ENCODE measurements around the gene ARHGAP22. TPM values are rescaled to one million over a fixed set of nuclear protein-coding genes. Genes with fewer than 3 reads are reported as not detected.

ARHGAP22 gene
- total RNA-seq, 1 donor from 2014 or later: 6.2 TPM

DNA sequence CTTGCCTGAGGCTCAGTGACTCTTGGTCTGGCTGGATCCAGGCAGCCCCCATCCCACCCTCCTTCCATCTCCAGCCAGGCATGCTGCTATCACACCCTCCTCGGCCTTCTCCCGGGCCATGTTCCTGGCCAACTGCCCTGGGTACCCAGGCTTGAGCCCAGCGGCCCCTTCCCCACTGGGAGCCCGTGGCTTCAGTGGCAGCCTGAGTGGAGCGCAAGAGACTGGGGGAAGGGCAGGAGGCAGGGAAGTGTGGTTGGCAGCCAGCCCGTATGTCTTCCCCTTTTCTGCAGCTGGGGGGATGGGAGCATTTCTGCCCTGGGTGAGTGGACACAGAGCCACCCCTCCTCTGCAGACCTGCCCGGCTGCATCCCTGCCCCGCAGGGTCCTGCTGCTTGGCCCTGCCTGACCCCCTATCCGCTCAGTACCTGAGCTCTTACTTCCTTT, 148.5 kb downstream of the ARHGAP22 start:
- H2AFZ ChIP-seq (ENCODE audit: low read depth, low read length): no peak overlapping the region
- H3K27me3 Mint-ChIP-seq (ENCODE audit: low read depth, unreplicated experiment): peaks cover 13% of the 10 kb centered on the region
- H3K9me3 Mint-ChIP-seq (ENCODE audit: unreplicated experiment): peaks cover 2% of the 10 kb centered on the region
- H3K27ac Mint-ChIP-seq (ENCODE audit: unreplicated experiment): no peak overlapping the region
- H3K4me1 Mint-ChIP-seq (ENCODE audit: low read depth, unreplicated experiment): peaks cover 3% of the 10 kb centered on the region
- FAIRE-seq (no peak), DNase-seq (ENCODE audit: low read depth) (no peak)
- no peak overlapping the region for H3K9ac ChIP-seq (ENCODE audit: low read length)
- H3K4me3 Mint-ChIP-seq (ENCODE audit: unreplicated experiment): no peak overlapping the region
- H4K20me1 ChIP-seq (ENCODE audit: insufficient read depth, low read length): peaks cover 56% of the 10 kb centered on the region
- no peaks in the 10 kb centered on the region for H3K9me3 ChIP-seq (ENCODE audit: insufficient read depth, low read depth, low read length)
- TF ChIP-seq, protein P1, sequence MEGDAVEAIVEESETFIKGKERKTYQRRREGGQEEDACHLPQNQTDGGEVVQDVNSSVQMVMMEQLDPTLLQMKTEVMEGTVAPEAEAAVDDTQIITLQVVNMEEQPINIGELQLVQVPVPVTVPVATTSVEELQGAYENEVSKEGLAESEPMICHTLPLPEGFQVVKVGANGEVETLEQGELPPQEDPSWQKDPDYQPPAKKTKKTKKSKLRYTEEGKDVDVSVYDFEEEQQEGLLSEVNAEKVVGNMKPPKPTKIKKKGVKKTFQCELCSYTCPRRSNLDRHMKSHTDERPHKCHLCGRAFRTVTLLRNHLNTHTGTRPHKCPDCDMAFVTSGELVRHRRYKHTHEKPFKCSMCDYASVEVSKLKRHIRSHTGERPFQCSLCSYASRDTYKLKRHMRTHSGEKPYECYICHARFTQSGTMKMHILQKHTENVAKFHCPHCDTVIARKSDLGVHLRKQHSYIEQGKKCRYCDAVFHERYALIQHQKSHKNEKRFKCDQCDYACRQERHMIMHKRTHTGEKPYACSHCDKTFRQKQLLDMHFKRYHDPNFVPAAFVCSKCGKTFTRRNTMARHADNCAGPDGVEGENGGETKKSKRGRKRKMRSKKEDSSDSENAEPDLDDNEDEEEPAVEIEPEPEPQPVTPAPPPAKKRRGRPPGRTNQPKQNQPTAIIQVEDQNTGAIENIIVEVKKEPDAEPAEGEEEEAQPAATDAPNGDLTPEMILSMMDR (IDR thresholded peaks at IDR 0.05; ENCODE audit: insufficient read depth, low read depth, low read length): no peak
- H3K4me2 ChIP-seq (ENCODE audit: low read length): no peak overlapping the region
- H3K4me1 ChIP-seq (ENCODE audit: insufficient read depth, low read length): no peaks in the 10 kb centered on the region
- H3K36me3 Mint-ChIP-seq (ENCODE audit: low read depth, unreplicated experiment): no peaks in the 10 kb centered on the region
- H3K27me3 ChIP-seq (ENCODE audit: insufficient read depth, low read length): no peaks in the 10 kb centered on the region
- no peak overlapping the region for H3K4me3 ChIP-seq (ENCODE audit: insufficient read depth, low read depth, low read length)
- peaks cover 7% of the 10 kb centered on the region for H3K36me3 ChIP-seq (ENCODE audit: insufficient read depth, low read length)
- no peak overlapping the region for H3K27ac ChIP-seq (ENCODE audit: low read depth, low read length)
- no peaks in the 10 kb centered on the region for H3K79me2 ChIP-seq (ENCODE audit: insufficient read depth, low read length)

DNA sequence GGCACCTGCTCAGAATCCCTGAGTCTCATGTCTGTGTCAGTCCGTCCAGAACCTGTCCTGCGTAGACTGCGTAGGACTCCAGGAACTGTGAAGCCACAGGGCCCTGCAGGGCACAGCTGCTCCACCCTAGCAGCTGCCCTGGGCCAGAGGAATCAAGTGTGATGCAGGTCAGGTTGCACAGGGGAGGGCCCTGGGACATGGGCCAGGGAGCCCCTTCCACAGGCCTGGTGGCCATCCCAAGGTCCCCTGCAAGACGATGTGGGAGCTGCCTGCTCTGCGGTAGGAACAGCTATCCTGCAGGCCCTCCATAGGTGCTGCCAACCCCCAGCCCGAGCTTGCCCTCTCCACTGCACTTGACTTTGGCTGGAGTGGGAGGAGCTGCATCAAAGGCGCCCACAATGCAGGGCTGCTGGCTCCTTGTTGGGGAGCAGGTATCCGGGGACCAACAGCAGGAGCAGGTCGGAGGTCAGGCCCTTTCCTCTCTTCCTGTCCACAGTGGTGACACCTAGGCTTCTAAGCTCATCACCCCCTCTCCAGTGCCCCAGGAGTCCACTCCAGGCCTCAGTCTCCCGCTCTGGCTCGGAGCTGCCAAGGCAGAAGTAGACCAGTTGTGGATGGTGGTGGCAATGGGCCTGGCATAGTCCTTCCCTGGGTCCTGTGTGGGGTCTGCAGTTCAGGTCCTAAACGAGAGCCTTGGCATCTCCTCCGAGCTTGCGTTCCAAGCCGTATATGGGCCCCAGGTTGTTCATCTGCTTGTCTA, 149.3 kb downstream of the ARHGAP22 start:
- H3K27ac Mint-ChIP-seq (ENCODE audit: unreplicated experiment): no peak overlapping the region
- Histone ChIP-seq H3K9ac (ENCODE audit: low read length) (no peak overlapping the region), H4K20me1 (ENCODE audit: insufficient read depth, low read length) (peaks cover 50% of the 10 kb centered on the region), H3K9me3 (ENCODE audit: insufficient read depth, low read depth, low read length) (no peaks in the 10 kb centered on the region), H3K4me3 (ENCODE audit: insufficient read depth, low read depth, low read length) (no peak overlapping the region), H3K4me1 (ENCODE audit: insufficient read depth, low read length) (no peaks in the 10 kb centered on the region), H3K27ac (ENCODE audit: low read depth, low read length) (no peak overlapping the region), H3K79me2 (ENCODE audit: insufficient read depth, low read length) (no peaks in the 10 kb centered on the region), H3K4me2 (ENCODE audit: low read length) (no peak overlapping the region), H3K36me3 (ENCODE audit: insufficient read depth, low read length) (peaks cover 7% of the 10 kb centered on the region), H3K27me3 (ENCODE audit: insufficient read depth, low read length) (no peaks in the 10 kb centered on the region), H2AFZ (ENCODE audit: low read depth, low read length) (no peak overlapping the region)
- FAIRE-seq (no peak), DNase-seq (ENCODE audit: low read depth) (no peak)
- TF ChIP-seq, protein P1 (IDR thresholded peaks at IDR 0.05; ENCODE audit: insufficient read depth, low read depth, low read length): no peak
- no peak for TF ChIP-seq EZH2 (IDR thresholded peaks at IDR 0.05; ENCODE audit: insufficient read depth, low read length)
- H3K9me3 Mint-ChIP-seq (ENCODE audit: unreplicated experiment): no peaks in the 10 kb centered on the region
- H3K36me3 Mint-ChIP-seq (ENCODE audit: low read depth, unreplicated experiment): no peaks in the 10 kb centered on the region
- H3K27me3 Mint-ChIP-seq (ENCODE audit: low read depth, unreplicated experiment): peaks cover 8% of the 10 kb centered on the region
- H3K4me3 Mint-ChIP-seq (ENCODE audit: unreplicated experiment): no peak overlapping the region
- H3K4me1 Mint-ChIP-seq (ENCODE audit: low read depth, unreplicated experiment): peaks cover 3% of the 10 kb centered on the region

DNA sequence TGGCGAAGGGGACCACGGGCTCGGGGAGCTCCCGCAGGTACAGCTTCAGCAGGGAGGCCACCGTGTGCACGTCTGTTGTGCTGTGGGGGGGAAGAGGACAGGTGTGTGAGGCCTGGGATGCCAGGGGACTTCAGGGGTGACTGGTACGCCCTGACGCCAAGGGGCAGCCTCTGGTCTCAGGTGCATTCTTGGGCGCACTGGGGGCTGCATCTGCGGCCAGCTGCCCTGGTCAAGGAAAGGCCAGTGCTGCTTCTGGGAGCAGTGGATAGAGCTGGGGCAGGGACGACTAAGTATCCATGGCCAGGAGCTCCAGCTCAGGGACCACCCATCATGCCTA, 149.8 kb downstream of the ARHGAP22 start:
- Histone ChIP-seq H3K9ac (ENCODE audit: low read length) (no peak overlapping the region), H2AFZ (ENCODE audit: low read depth, low read length) (no peak overlapping the region), H3K27me3 (ENCODE audit: insufficient read depth, low read length) (no peaks in the 10 kb centered on the region), H3K9me3 (ENCODE audit: insufficient read depth, low read depth, low read length) (no peaks in the 10 kb centered on the region), H4K20me1 (ENCODE audit: insufficient read depth, low read length) (peaks cover 45% of the 10 kb centered on the region), H3K4me3 (ENCODE audit: insufficient read depth, low read depth, low read length) (no peak overlapping the region), H3K4me1 (ENCODE audit: insufficient read depth, low read length) (no peaks in the 10 kb centered on the region), H3K4me2 (ENCODE audit: low read length) (no peak overlapping the region), H3K36me3 (ENCODE audit: insufficient read depth, low read length) (peaks cover 7% of the 10 kb centered on the region), H3K79me2 (ENCODE audit: insufficient read depth, low read length) (no peaks in the 10 kb centered on the region), H3K27ac (ENCODE audit: low read depth, low read length) (no peak overlapping the region)
- H3K36me3 Mint-ChIP-seq (ENCODE audit: low read depth, unreplicated experiment): no peaks in the 10 kb centered on the region
- no peak overlapping the region for H3K4me3 Mint-ChIP-seq (ENCODE audit: unreplicated experiment)
- peaks cover 3% of the 10 kb centered on the region for H3K4me1 Mint-ChIP-seq (ENCODE audit: low read depth, unreplicated experiment)
- no peak for TF ChIP-seq EZH2 (IDR thresholded peaks at IDR 0.05; ENCODE audit: insufficient read depth, low read length)
- TF ChIP-seq, protein P1 (IDR thresholded peaks at IDR 0.05; ENCODE audit: insufficient read depth, low read depth, low read length): no peak
- FAIRE-seq (no peak), DNase-seq (ENCODE audit: low read depth) (no peak)
- no peak overlapping the region for H3K27ac Mint-ChIP-seq (ENCODE audit: unreplicated experiment)
- H3K27me3 Mint-ChIP-seq (ENCODE audit: low read depth, unreplicated experiment): peaks cover 6% of the 10 kb centered on the region
- H3K9me3 Mint-ChIP-seq (ENCODE audit: unreplicated experiment): no peaks in the 10 kb centered on the region

Data from astrocyte (in vitro differentiated cells and primary cell).